ENCODE data around the gene LBP. TPM values are rescaled to one million over a fixed set of nuclear protein-coding genes. Genes with fewer than 3 reads are reported as not detected.

LBP gene
- total and polyA plus RNA-seq, 10 of the 15 experiments (the other 5 are each of a cell fraction or from before 2014, with no cell fraction given) = 0.04 to 0.10 TPM; not detected in 8

GRCh38 chr20:38406476-38406875, 60.2 kb downstream of the LBP start:
- in situ Hi-C loops (cut with MboI) (no loop called here), intact Hi-C loops (cut with micrococcal nuclease; ENCODE audit: unreplicated experiment) (loop anchor here (5.0 kb wide), 1 partner anchor 174 kb away; no protein-coding TSS in a partner anchor)
- TF ChIP-seq, protein P1, sequence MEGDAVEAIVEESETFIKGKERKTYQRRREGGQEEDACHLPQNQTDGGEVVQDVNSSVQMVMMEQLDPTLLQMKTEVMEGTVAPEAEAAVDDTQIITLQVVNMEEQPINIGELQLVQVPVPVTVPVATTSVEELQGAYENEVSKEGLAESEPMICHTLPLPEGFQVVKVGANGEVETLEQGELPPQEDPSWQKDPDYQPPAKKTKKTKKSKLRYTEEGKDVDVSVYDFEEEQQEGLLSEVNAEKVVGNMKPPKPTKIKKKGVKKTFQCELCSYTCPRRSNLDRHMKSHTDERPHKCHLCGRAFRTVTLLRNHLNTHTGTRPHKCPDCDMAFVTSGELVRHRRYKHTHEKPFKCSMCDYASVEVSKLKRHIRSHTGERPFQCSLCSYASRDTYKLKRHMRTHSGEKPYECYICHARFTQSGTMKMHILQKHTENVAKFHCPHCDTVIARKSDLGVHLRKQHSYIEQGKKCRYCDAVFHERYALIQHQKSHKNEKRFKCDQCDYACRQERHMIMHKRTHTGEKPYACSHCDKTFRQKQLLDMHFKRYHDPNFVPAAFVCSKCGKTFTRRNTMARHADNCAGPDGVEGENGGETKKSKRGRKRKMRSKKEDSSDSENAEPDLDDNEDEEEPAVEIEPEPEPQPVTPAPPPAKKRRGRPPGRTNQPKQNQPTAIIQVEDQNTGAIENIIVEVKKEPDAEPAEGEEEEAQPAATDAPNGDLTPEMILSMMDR (IDR thresholded peaks at IDR 0.05 in 2 of 3, conservative IDR thresholded peaks at IDR 0.05 in 1 of 3; ENCODE audit: control insufficient read depth in 2 of 3, extremely low read depth in 1 of 3, insufficient read depth in 1 of 3, low read depth in 3 of 3, low read length in 3 of 3) = no peak
- TF ChIP-seq IKZF2 (IDR thresholded peaks at IDR 0.05) (no peak), JUND (IDR thresholded peaks at IDR 0.05; ENCODE audit: low read depth, low read length) (no peak), CHD2 (IDR thresholded peaks at IDR 0.05; ENCODE audit: borderline replicate concordance, low read depth, low read length) (no peak), RCOR1 (conservative IDR thresholded peaks at IDR 0.05; ENCODE audit: low read depth, low read length) (no peak), HDAC6 (IDR thresholded peaks at IDR 0.05; ENCODE audit: unreplicated experiment) (no peak), YY1 (IDR thresholded peaks at IDR 0.05; ENCODE audit: low read depth, low read length) (no peak), MLLT1 (IDR thresholded peaks at IDR 0.05) (no peak), NR2C1 (IDR thresholded peaks at IDR 0.05) (no peak), NBN (IDR thresholded peaks at IDR 0.05) (no peak), MYC (IDR thresholded peaks at IDR 0.05; ENCODE audit: insufficient read depth, insufficient read length, insufficient replicate concordance, low read length, severe bottlenecking) (no peak), SMAD1 (IDR thresholded peaks at IDR 0.05; ENCODE audit: low read depth, partially characterized antibody) (no peak), HCFC1 (IDR thresholded peaks at IDR 0.05; ENCODE audit: low read length) (no peak), CEBPB (IDR thresholded peaks at IDR 0.05; ENCODE audit: borderline replicate concordance in 1 of 2, low read depth in 2 of 2, low read length in 2 of 2) (no peak)
- TF ChIP-seq, protein P2, sequence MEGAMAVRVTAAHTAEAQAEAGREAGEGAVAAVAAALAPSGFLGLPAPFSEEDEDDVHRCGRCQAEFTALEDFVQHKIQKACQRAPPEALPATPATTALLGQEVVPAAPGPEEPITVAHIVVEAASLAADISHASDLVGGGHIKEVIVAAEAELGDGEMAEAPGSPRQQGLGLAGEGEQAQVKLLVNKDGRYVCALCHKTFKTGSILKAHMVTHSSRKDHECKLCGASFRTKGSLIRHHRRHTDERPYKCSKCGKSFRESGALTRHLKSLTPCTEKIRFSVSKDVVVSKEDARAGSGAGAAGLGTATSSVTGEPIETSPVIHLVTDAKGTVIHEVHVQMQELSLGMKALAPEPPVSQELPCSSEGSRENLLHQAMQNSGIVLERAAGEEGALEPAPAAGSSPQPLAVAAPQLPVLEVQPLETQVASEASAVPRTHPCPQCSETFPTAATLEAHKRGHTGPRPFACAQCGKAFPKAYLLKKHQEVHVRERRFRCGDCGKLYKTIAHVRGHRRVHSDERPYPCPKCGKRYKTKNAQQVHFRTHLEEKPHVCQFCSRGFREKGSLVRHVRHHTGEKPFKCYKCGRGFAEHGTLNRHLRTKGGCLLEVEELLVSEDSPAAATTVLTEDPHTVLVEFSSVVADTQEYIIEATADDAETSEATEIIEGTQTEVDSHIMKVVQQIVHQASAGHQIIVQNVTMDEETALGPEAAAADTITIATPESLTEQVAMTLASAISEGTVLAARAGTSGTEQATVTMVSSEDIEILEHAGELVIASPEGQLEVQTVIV (IDR thresholded peaks at IDR 0.05; ENCODE audit: borderline replicate concordance, partially characterized antibody) = no peak
- Histone ChIP-seq H3K27ac (ENCODE audit: control insufficient read depth, insufficient read depth) (no peak overlapping the region), H3K9me3 (replicated peaks; ENCODE audit: control insufficient read depth, insufficient read depth, low read length) (no peaks in the 10 kb centered on the region), H2AFZ (ENCODE audit: control insufficient read depth, low read depth, low read length) (no peak overlapping the region), H3K4me1 (ENCODE audit: control insufficient read depth, insufficient read depth, low read length) (no peaks in the 10 kb centered on the region), H3K4me2 (ENCODE audit: control insufficient read depth, insufficient read depth) (no peak overlapping the region), H3K27me3 (replicated peaks in 1 of 2; ENCODE audit: control insufficient read depth in 2 of 2, insufficient read depth in 2 of 2, low read length in 1 of 2) (no peaks in the 10 kb centered on the region), H3K9ac (ENCODE audit: control insufficient read depth, insufficient read depth, low read length) (no peak overlapping the region), H3K4me3 (no peak overlapping the region), H3K79me2 (ENCODE audit: control insufficient read depth, insufficient read depth, low read length) (no peaks in the 10 kb centered on the region), H4K20me1 (ENCODE audit: control insufficient read depth, insufficient read depth) (no peaks in the 10 kb centered on the region), H3K36me3 (ENCODE audit: control insufficient read depth in 2 of 2, insufficient read depth in 2 of 2, low read length in 1 of 2) (peaks cover 0 to 2% of the 10 kb centered on the region in 2 experiments; a peak in 2 of 4 replicates)
- no peak for DNase-seq (ENCODE audit: low read depth, low spot score)
- ChIA-PET SMC1A (ENCODE audit: uncharacterized antibody, unreplicated experiment) (no interaction called here), POLR2A (interaction anchor here (0.7 kb wide), 1 partner anchor 86 kb away, joined by 3 read pairs; no protein-coding TSS in a partner anchor), CTCF (no interaction called here), RAD21 (ENCODE audit: unreplicated experiment) (no interaction called here)
- 82% methylated on average over 5 of the region's 5 CpGs for WGBS (ENCODE audit: insufficient coverage, insufficient replicate concordance, low lambda C conversion rate, missing lambda C conversion rate)
- ATAC-seq = no peak
- no TSS peak for BruUV-seq (replicated peaks)
- FAIRE-seq = no peak

Measured in GM12878 (cell line).